ENCODE results near the gene ASTL. TPM values are rescaled to one million over a fixed set of nuclear protein-coding genes. Genes with fewer than 3 reads are reported as not detected.
"Not testable (repeated sequence)": the region's sequence is repeated elsewhere in the genome, so short reads cannot be mapped to it uniquely, and the experiment has no call there.

Gene ASTL
- total RNA-seq, 1 experiment from 2014 or later = not detected

DNA sequence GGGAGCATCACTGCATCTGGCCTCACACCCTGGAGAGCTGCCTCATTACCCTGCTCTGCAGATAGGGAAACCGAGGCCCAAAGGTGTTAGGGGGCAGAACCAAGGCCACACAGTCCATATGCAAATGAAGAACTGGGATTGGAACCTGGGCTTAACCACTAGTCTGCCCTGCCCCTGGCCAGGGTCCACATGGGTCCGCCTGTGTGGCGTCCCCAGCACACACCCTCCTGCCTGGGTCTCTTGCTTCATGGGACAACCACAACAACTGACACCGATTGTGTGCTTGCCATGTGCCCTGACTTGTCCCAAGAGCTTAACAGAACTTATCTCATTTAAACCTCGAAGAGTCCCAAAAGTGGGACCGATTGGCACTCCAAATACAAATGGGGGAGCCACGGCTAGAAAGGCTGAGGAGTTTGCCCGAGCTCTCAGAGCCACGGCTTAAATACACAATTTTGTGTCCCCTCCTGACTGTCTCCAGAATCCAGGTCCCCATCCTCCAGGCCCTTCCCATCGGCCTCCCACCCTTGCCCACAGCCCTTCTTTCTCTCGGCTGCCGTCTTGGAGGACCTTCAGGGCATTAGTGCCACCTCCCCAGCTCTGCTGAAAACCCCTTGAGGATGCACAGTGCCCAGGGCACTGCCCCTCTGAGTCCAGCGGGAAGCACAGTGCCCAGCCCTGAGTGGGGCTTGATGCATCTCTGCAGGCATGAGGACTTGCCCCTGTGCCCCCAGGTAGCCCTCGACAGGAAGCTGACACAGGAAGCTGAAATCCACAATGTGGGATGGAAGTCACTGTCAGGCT lies 12.7 kb upstream of the ASTL start:
- no peak for DNase-seq (ENCODE audit: low read depth, low spot score)
- in situ Hi-C loops (cut with HindIII; ENCODE audit: low pct_unique_long_range_greater_than_20kb, low sequenced_read_pairs) = no loop called here

DNA sequence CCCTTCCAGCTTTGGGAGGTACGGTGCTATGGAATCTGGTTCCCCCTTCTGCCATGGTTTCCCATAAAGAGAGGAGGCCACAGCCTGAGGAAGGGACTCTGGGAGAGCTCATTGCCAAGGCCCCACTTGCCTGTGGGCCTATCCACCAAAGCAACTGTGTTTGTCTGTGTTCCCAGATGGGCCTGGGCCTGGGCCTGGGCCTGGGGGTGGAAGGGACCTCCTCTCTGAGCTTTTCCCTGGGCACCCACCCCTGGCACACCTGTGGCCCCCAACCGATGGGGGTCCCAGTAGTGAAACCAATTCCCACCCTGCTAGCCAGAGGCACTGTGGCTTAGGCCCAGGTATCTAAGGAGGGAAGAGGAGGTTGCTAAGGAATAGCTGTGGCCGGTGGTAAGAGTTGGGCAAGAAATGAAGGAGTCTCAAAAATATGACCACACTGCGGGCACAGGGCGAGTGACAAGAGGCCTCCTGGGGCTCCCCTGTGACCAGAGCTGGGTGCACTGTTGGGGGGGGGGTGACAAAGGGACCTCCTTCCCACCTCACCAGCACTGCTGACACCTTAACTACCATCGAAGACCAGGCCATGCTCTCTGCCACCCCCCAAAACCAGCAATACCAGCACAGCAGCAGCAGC lies 11.8 kb upstream of the ASTL start:
- in situ Hi-C loops (cut with HindIII; ENCODE audit: low pct_unique_long_range_greater_than_20kb, low sequenced_read_pairs) = no loop called here
- DNase-seq (ENCODE audit: low read depth, low spot score) = no peak

DNA sequence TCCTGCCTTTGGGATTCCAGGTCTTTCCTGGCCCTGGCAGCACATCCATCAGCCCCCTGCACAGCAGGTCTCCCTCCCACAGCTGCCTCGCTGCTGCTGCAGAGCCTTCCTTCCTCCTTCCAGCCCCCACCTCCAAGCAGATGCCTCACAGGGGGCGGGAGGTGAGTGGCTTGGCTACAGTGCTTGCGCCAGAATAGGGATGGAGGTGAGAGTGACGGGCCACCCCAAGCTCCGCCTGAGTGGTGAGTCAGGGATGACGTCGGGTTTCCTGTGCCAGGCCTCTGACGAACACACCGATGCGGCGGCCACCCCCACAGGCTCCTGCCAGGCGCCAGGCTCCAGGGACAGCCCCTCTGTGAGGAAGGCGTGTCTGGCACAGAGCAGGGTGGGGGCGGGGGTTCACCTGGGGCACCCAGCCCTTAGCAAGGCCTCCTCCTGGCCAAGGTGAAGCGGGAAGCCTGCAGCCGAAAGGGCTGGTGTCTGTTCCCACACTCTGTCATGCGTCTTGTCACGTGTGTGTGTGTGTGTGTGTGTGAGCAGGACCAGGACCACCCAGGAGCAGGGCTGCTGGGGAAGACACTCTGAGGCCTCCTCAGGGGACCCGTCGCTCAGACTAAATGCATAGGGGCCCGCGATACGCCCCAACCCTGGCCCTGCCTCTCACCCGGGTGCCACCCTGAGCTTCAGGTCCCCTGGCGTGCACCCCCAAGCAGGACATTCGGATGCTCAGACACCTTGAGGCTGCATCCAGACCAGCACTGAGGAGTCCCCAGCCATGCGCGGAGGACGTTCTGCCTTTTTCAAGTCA lies 10.3 kb upstream of the ASTL start:
- peak; percentile 15 for DNase-seq (ENCODE audit: low read depth, low spot score)
- in situ Hi-C loops (cut with HindIII; ENCODE audit: low pct_unique_long_range_greater_than_20kb, low sequenced_read_pairs) = no loop called here

DNA sequence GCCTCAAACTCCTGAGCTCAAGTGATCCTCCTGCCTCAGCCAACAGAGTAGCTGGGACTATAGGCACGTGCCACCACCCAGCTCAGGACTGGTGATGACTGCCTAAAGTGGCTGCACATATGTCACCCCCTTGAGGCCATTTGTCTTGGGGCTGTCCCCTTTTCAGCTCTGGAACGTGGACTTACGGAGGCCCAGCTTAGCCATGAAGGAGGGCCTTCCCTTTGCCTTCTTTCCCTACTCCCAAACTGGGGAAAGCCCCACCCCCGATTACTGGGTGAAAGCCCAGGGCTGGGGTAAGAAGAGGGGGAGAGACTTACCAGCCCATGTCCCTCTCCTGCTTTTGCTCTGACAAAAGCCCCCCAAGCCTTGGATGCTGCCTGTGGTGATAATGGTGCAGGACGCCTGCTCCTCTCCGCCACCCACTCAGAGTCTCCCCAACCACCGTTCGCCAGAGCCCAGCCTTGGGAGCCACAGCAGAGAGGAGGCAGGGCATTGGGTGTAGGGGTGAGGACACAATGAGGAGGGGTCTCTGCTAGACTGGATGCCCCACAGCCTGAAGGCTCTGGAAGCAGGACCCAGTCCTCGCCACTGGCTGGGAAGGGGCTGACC lies 9.4 kb upstream of the ASTL start:
- no peak for DNase-seq (ENCODE audit: low read depth, low spot score)
- in situ Hi-C loops (cut with HindIII; ENCODE audit: low pct_unique_long_range_greater_than_20kb, low sequenced_read_pairs) = no loop called here

DNA sequence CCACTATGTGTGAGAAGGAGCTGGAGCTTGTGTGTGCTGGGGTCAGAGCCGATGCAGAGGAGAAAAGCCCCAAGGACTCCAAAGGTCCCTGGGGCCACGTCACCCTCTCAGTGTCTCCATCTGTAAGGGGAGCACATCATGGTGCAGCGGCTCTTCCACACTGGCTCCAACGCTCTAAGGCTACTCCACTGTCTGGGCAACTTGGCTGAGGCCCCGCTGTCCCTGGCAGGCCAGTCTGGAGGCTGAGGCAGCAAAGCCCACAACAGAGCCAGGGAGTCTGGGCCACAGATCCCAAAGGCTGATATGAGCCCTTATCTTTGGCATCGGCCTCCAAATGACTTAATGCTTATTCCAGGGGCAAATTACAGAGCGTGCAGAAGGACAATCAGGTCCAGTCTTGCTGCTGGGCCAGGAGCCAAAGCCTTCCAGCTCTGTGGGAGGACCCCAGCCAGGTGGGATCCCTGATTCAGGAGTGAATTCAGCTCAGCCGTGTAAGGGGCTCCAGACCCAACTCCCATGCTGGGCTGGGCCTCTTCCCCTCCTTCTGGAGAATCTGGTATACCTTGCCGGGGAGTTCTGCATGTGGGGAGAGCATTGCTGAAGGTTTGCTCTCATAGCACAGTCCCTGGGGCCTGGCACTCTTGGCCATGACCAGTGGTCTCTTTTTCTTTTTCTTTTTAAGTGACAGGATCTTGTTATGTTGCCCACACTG lies 8.7 kb upstream of the ASTL start:
- no peak for DNase-seq (ENCODE audit: low read depth, low spot score)

DNA sequence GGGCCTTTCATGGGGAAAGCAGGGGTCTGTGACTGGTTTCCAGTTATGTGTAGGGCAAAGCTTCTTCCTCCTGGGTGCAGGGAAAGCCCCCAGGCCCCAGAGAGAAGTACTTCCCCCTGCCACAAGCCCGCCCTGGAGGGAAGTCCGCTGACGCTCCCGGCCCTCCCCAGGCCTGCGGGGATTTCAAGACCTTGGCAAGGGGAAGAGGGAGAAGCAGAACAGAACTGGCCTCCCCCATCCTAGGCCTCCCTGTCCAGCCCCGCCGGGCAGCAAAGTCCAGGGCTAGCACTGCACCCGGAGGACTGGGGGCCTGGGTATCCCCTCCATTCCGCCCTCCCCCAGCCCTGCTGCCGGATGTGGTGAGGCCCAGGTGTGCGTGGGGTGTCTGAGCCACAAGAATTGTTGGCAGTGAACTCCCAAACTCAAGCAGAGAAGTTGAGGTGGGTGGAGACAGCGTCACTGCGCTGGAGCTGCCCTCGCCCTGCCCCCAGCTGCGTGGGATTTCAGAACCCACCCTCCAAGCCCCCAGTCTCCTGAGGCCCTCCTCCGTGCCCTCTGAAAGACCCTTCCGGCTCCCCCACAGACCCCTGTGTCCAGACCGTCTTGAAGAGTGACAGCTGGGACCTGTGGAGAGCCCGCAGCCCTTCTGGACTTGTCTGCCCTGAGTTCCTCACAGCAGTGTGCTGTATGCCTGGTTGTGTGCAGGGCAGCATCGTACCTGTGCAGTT lies 8.0 kb upstream of the ASTL start:
- in situ Hi-C loops (cut with HindIII; ENCODE audit: low pct_unique_long_range_greater_than_20kb, low sequenced_read_pairs) = no loop called here
- DNase-seq (ENCODE audit: low read depth, low spot score) = no peak

More for the DNA sequence above, 8.7 kb upstream of the ASTL start:
- in situ Hi-C loops (cut with HindIII; ENCODE audit: low pct_unique_long_range_greater_than_20kb, low sequenced_read_pairs) = no loop called here

DNA sequence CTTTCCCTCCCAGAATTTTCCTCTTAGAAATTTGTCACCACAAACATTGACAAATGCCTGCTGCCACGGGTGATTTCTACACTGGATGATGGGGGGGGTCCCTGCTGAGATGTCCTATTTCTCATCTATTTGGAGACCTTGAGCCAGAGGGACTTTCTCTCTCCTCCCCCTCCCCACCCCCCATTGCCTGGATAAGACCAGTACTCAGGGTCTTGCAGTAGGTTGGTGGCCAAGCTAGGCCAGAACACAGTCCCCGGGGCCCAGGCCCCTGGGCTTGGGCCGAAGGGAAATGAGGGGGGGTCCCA lies 7.5 kb upstream of the ASTL start:
- no peak for DNase-seq (ENCODE audit: low read depth, low spot score)
- in situ Hi-C loops (cut with HindIII; ENCODE audit: low pct_unique_long_range_greater_than_20kb, low sequenced_read_pairs) = no loop called here

DNA sequence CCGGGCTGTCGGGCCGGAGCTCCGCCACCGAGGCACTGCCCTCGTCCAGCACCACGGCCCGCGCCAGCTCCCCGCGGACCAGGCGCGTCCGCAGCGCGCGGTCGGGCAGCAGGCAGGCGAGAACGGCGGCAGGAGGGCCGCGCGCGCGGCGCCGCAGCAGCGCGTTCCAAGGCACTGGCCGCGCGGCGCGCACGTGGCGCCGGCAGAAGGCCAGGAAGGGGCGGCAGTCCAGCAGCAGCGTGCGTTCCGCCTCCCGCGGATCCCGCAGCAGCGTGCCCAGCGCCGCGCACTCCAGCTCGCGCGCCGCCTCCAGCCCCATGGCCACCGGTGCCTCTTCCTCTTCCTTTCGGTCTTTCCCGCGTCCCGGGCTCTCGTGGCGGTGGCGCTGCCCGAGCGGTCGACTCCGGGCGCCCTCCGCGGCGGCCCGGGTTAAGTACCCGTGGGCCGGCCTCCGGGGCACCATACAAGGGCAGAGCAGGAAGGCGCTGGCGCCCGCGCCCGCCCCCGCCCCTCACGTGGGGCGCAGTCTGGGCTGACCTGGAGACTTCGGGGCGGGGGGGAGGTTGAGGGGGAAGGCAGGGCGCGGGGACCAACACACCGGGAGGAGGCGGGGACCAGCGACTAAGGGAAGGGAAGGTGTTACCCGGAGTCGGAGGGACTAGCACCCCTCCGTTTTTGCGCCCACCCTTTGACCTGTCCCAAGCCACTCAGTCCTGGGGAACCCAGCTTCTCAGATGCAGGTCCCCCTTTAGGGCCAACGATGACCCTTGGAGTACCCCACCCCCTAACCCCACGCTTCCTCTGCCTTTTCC lies 6.9 kb upstream of the ASTL start, which contains the start of gene DUSP2:
Gene DUSP2, minus strand, starts transcription at position 405 of the 812 bp plus-strand sequence. Its CDS starts 86 bp downstream, at position 319.
- no peak for DNase-seq (ENCODE audit: low read depth, low spot score)
- in situ Hi-C loops (cut with HindIII; ENCODE audit: low pct_unique_long_range_greater_than_20kb, low sequenced_read_pairs) = no loop called here

DNA sequence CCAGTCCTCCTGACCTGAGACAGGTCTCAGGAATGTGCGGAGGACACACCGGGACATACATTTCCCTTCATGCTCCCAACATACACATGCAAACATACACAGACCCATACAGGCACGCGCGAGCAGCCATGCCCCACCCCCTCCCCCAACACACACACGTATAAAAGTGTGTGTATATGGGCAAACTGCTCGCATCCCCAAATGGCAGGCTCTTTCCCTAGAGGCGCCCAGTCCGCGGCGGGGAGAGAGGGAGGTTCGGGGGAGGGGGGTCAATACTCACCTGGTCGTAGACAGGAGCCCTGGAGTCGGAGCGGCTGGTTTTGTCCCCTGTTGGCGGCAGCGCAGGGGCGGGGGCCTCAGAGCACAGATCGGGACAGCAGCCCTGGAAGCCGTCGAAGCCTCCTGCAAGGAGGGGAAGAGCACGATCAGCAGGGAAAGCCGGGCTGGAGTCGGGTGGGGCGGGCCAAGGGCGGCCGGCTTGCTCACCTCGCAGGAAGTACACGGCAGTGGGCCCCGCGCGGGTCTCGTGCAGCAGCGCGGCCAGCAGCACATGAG lies 6.3 kb upstream of the ASTL start:
- in situ Hi-C loops (cut with HindIII; ENCODE audit: low pct_unique_long_range_greater_than_20kb, low sequenced_read_pairs) = no loop called here
- no peak for DNase-seq (ENCODE audit: low read depth, low spot score)

DNA sequence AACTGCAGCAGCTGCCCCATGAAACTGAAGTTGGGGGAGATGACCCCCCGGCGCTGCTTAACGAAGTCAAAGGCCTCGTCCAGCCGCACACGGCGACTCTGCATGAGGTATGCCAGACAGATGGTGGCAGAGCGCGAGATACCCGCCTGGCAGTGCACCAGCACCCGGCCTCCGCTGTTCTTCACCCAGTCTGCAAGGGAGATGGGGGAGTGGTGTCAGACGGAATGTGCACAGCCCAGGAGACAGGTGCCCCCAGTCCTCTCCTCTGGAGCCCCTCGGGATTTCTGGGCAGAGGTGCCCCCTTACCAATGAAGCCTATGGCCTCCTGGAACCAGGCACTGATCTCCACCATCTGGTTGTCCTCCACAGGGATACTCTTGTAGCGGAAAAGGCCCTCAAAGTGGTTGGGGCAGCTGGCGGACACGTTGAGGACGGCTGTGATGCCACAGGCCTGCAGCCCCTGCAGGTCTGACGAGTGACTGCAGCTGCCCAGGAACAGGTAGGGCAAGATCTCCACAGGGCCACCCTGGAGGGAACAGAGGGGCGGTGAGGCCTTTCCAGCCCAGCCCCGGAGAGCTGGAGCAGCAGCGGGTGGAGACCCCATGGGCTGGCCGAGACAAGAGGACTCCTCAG lies 5.7 kb upstream of the ASTL start:
- in situ Hi-C loops (cut with HindIII; ENCODE audit: low pct_unique_long_range_greater_than_20kb, low sequenced_read_pairs) = no loop called here
- no peak for DNase-seq (ENCODE audit: low read depth, low spot score)

DNA sequence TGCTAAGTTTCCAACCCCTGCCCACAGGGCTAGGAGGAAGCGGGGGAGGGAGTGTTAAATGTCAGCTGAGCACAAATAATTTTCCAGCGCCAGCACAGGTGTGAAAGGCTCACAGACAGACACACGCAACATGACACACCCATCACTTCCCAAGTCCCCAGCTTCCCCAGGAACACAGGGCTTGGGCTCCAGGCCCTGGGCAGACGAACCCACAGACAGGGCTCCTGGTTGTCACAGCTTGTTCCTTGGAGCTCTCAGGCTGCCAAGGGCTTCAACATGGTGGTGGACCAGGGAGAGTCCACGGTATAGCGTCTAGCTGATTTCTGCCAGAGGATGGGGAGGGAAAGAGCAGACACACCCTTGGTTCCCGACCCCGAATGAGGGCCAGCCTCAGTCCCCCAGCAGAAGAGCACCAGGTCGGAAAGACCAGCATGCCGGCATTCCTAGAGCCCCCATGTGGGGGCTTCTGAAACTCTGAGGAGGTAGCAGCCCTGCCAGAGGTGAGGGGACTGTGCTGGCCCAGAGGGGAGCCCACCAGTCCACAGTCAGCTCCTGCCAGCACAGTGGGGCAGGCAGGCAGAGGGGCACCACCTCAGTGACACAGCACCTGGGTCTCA lies 5.0 kb upstream of the ASTL start:
- no peak for DNase-seq (ENCODE audit: low read depth, low spot score)
- in situ Hi-C loops (cut with HindIII; ENCODE audit: low pct_unique_long_range_greater_than_20kb, low sequenced_read_pairs) = no loop called here

DNA sequence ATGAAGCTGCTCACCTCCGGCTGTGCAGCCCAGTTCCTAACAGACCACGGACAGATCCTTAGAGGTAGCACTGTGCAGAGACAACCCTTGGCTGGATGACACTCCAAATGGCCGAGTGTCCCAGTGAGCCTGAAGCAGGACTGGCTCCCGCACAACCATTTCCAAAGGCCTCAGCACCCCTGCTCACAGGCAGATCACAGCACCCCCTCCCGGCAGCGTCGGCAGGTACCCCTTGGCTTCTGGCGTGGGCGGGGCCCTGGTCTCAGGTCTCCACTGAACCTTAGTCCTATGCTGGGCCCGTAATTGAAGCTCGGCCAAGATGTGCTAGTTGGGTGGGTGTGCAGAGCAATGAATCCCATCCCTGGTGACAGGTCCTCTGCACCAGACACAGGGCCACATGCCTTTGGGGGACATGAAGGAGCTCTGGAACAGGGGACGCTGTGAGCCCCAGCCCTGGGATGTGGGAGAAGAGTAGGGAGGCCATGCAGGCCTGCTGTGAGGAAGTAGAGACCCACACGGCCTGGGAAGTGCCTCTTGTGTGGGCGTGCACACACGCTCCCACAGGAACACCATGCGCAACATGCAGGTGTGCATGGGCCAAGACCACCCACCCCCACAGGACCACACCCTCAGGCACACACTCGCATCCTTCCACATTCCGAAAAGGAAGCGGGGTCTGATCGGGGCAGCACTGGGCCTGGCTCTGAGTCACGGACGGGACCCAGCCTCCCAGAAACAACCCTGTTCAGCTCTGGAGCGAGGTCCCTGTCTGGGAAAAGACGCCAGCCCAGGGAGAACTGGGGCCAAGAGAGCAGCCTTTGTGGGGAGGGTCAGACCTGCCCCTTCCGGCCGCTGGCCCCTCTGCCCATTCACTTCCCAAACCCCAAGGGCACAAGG lies 4.2 kb upstream of the ASTL start:
- in situ Hi-C loops (cut with HindIII; ENCODE audit: low pct_unique_long_range_greater_than_20kb, low sequenced_read_pairs) = no loop called here
- DNase-seq (ENCODE audit: low read depth, low spot score) = no peak

DNA sequence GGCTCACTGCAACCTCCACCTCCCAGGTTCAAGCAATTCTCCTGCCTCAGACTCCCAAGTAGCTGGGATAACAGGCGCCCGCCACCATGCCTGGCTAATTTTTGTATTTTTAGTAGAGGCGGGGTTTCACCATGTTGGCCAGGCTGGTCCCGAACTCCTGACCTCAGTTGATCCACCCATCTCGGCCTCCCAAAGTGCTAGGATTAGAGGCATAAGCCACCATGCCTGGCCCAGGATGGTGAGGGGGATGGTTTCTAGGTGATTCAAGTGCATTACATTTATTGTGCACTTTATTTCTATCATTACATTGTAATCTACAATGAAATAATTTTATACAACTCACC lies 3.3 kb upstream of the ASTL start:
- DNase-seq (ENCODE audit: low read depth, low spot score); in situ Hi-C loops (cut with HindIII; ENCODE audit: low pct_unique_long_range_greater_than_20kb, low sequenced_read_pairs): not testable (repeated sequence)

DNA sequence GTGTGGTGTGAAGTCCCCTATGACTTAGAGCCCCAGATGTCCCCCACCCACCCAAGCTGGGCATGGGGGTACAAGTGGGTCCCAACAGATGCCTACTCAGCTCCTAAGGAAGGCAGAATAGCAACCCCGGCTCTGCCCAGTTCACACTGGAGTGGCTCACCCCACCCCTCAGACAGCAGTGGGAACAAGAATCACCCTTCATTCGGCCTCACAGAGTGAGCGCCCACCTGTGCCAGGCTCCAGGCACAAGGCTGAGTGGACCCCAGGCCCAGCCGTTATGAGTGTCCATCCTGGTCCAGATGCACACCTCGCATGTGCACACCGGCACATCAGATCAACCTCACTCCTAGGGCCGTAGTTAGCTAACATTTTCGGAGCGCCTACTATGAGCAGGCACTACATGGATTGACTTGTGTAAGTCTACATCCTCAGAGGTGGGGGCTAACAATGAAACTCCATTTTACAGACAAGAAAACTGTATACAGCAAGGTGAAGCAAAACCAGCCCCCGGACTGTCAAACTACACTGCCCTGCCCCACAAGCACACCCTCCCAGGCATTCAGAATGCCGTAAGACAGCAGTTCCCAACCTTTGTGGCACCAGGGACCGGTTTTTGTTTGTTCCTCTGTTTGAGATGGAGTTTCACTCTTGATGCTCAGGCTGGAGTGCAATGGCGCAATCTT lies 2.8 kb upstream of the ASTL start:
- in situ Hi-C loops (cut with HindIII; ENCODE audit: low pct_unique_long_range_greater_than_20kb, low sequenced_read_pairs) = no loop called here
- DNase-seq (ENCODE audit: low read depth, low spot score) = no peak
